HTR-8/SVneo (cell line): ENCODE measurements around the gene RPS25.
"Not testable (repeated sequence)": the region's sequence is repeated elsewhere in the genome, so short reads cannot be mapped to it uniquely, and the experiment has no call there.

Experiments
- DNase-seq: peaks from one replicate; pipeline ENCODE4 v3.0.0; 2011; ENCODE audit warnings: low spot score, mixed read lengths; ENCODE audit not compliant: insufficient read length
- FAIRE-seq: peaks from 2 replicates; lab custom pipeline; 2011; peaks lifted over from hg19 to GRCh38; lab: Jason Lieb, UNC

The RPS25 gene

GRCh38 chr11:119018074-119018938 lies at the start of gene RPS25, which contains the start of gene TRAPPC4:
Gene RPS25 (minus strand): TSS chr11:119018343. CDS start chr11:119018284, 59 bp downstream.
Gene TRAPPC4 (plus strand): TSS chr11:119018766. CDS start chr11:119018796, 30 bp downstream.
- DNase-seq = peak; percentile 96
- FAIRE-seq = peak; percentile 62

- DNase-seq = peak; percentile 98
- FAIRE-seq = peak; percentile 83
These were observed 49.5 kb upstream of the RPS25 start, which contains the start of gene VPS11 for GRCh38 chr11:119067371-119068222. Gene VPS11 (plus strand): TSS chr11:119067818. CDS start chr11:119067824, 6 bp downstream.

GRCh38 chr11:119065369-119065768 lies 47.2 kb upstream of the RPS25 start:
- FAIRE-seq = no peak
- DNase-seq = no peak

GRCh38 chr11:119062779-119063178 lies 44.6 kb upstream of the RPS25 start:
- DNase-seq = no peak
- no peak for FAIRE-seq

- FAIRE-seq (no peak), DNase-seq (no peak)
These were observed 43.1 kb upstream of the RPS25 start for GRCh38 chr11:119061256-119061655.

GRCh38 chr11:119059128-119059527 lies 41.0 kb upstream of the RPS25 start:
- not testable (repeated sequence) for DNase-seq, FAIRE-seq

- FAIRE-seq = peak; percentile 94
- DNase-seq = peak; percentile 96
These were observed 39.0 kb upstream of the RPS25 start, which contains the start of gene HYOU1 for GRCh38 chr11:119057000-119057769. Gene HYOU1 (minus strand): TSS chr11:119057205. CDS start chr11:119056160, 1,045 bp downstream.

GRCh38 chr11:119056421-119056999 lies 38.4 kb upstream of the RPS25 start:
- FAIRE-seq = no peak
- DNase-seq = peak; percentile 22

- FAIRE-seq (peak; percentile 4), DNase-seq (peak; percentile 44)
These were observed 37.8 kb upstream of the RPS25 start for GRCh38 chr11:119055901-119056300.

GRCh38 chr11:119054418-119054817 lies 36.3 kb upstream of the RPS25 start:
- DNase-seq (no peak), FAIRE-seq (no peak)

GRCh38 chr11:119052163-119052814 lies 34.1 kb upstream of the RPS25 start:
- FAIRE-seq = peak; percentile 44
- DNase-seq = no peak

- FAIRE-seq (no peak), DNase-seq (no peak)
These were observed 33.5 kb upstream of the RPS25 start for GRCh38 chr11:119051440-119052162.

GRCh38 chr11:119049081-119049480 lies 30.9 kb upstream of the RPS25 start:
- DNase-seq (no peak), FAIRE-seq (no peak)

GRCh38 chr11:119048644-119049043 lies 30.5 kb upstream of the RPS25 start:
- FAIRE-seq (no peak), DNase-seq (no peak)

- DNase-seq (no peak), FAIRE-seq (no peak)
These were observed 29.1 kb upstream of the RPS25 start for GRCh38 chr11:119047205-119047604.

- DNase-seq (no peak), FAIRE-seq (no peak)
These were observed 28.3 kb upstream of the RPS25 start for GRCh38 chr11:119046489-119046888.

GRCh38 chr11:119044708-119045107 lies 26.6 kb upstream of the RPS25 start:
- FAIRE-seq (no peak), DNase-seq (no peak)

GRCh38 chr11:119042927-119043326 lies 24.8 kb upstream of the RPS25 start:
- DNase-seq = no peak
- no peak for FAIRE-seq
